ENCODE measurements around the gene NMD3. TPM values are rescaled to one million over a fixed set of nuclear protein-coding genes. Genes with fewer than 3 reads are reported as not detected.
A peak's percentile ranks its signal among the peaks of the same experiment; 100 is the strongest.

NMD3 gene
- polyA plus RNA-seq, 1 of the 3 experiments (the other 2 are of a cell fraction): 15.1 TPM

DNA sequence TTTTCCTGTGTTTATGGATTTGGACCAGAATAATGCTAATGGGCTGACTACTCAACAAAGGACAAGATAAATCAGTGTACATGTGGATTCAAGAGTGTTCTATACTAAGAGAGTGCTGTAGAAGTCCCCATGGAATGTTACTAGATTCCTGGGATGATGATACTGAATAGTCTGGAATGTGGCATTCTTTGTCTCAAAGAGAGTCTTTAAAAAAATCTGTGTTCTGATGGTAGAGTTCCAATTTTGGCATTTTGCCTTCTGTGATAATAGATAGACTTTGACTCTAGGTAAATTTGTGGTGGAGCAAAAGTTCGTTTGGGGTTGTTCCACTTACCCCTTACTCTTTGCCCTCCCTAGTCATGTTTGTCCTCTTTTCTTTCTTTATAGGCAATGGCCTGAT is 43.7 kb downstream of the NMD3 start:
- POLR2A ChIA-PET: no interaction called here
- H3K79me2 ChIP-seq (ENCODE audit: insufficient read depth): no peaks in the 10 kb centered on the region
- H3K9me3 ChIP-seq: no peaks in the 10 kb centered on the region
- H3K9ac ChIP-seq: no peak overlapping the region
- H3K27me3 ChIP-seq (ENCODE audit: insufficient read depth): no peaks in the 10 kb centered on the region
- peaks cover 0 to 2% of the 10 kb centered on the region in 2 experiments; a peak in 1 of 4 replicates for H3K4me1 ChIP-seq (ENCODE audit: control insufficient read depth in 1 of 2, insufficient read depth in 2 of 2, low read depth in 1 of 2, low read length in 1 of 2)
- no peaks in the 10 kb centered on the region for H3K9me2 ChIP-seq
- no peak overlapping the region for H2AFZ ChIP-seq (ENCODE audit: low read depth)
- 85% methylated on average over 1 of the region's 1 CpG for WGBS (ENCODE audit: low lambda C conversion rate)
- no peaks in the 10 kb centered on the region for H4K20me1 ChIP-seq (ENCODE audit: insufficient read depth)
- H3K36me3 ChIP-seq (replicated peaks in 1 of 2; ENCODE audit: control insufficient read depth in 1 of 2, insufficient read depth in 2 of 2, low read length in 1 of 2): peaks cover 2 to 21% of the 10 kb centered on the region in 2 experiments
- H3K4me3 ChIP-seq (ENCODE audit: low read depth in 2 of 2, low read length in 1 of 2): no peak overlapping the region
- peaks cover 24% of the 10 kb centered on the region for H3F3A ChIP-seq (replicated peaks; ENCODE audit: insufficient read depth)
- no peak for DNase-seq
- CTCF ChIA-PET: no interaction called here
- no peak overlapping the region for H3K4me2 ChIP-seq
- peak overlapping the region in 1 of 2 experiments; percentile 9; a peak in 2 of 4 replicates for H3K27ac ChIP-seq (ENCODE audit: low read depth in 2 of 2, low read length in 1 of 2)
- no peak for TF ChIP-seq SMC3 (IDR thresholded peaks at IDR 0.05; ENCODE audit: low read depth, low read length)
- no peak for TF ChIP-seq POLR2AphosphoS5 (IDR thresholded peaks at IDR 0.05; ENCODE audit: low read depth, low read length)
- TF ChIP-seq RAD21 (IDR thresholded peaks at IDR 0.05; ENCODE audit: low read length): no peak
- TF ChIP-seq, protein P1, sequence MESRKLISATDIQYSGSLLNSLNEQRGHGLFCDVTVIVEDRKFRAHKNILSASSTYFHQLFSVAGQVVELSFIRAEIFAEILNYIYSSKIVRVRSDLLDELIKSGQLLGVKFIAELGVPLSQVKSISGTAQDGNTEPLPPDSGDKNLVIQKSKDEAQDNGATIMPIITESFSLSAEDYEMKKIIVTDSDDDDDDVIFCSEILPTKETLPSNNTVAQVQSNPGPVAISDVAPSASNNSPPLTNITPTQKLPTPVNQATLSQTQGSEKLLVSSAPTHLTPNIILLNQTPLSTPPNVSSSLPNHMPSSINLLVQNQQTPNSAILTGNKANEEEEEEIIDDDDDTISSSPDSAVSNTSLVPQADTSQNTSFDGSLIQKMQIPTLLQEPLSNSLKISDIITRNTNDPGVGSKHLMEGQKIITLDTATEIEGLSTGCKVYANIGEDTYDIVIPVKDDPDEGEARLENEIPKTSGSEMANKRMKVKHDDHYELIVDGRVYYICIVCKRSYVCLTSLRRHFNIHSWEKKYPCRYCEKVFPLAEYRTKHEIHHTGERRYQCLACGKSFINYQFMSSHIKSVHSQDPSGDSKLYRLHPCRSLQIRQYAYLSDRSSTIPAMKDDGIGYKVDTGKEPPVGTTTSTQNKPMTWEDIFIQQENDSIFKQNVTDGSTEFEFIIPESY (IDR thresholded peaks at IDR 0.05; ENCODE audit: borderline replicate concordance, low read depth): no peak
- no peak for TF ChIP-seq RFX5 (IDR thresholded peaks at IDR 0.05; ENCODE audit: low read length)
- no peak for TF ChIP-seq FOSL2 (IDR thresholded peaks at IDR 0.05; ENCODE audit: borderline replicate concordance, low read depth)

DNA sequence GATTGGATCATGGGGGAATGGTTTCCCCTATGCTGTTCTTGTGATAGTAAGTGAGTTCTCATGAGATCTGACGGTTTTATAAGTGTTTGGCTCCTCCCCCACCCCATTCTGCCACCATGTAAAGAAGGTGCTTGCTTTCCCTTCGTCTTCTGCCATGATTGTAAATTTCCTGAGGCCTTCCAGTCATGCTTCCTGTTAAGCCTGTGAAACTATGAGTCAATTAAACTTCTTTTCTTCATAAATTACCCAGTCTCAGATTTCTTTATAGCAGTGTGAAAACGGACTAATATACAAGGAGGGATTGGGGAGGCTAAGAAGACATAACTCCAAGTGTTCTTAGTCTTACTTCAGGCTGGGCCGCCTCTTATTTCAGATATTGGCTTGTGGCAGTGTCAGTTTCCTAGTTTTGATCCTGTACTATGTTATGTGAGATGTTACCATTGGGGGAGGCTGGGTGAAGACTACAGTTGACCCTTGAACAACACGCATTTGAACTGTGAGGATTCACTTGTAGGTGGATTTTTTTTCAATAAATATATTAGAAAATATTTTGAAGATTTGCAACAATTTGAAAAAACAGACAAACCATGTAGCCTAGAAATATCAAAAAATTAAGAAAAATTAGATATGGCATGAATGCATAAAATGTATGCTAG is 44.9 kb downstream of the NMD3 start:
- CTCF ChIA-PET: interaction anchor here (0.7 to 1.8 kb wide), 2 partner anchors 75 to 143 kb away, joined by 3 to 6 read pairs; no protein-coding TSS in a partner anchor
- H3K9ac ChIP-seq: no peak overlapping the region
- H2AFZ ChIP-seq (ENCODE audit: low read depth): no peak overlapping the region
- H3K36me3 ChIP-seq (replicated peaks in 1 of 2; ENCODE audit: control insufficient read depth in 1 of 2, insufficient read depth in 2 of 2, low read length in 1 of 2): peaks cover 2 to 13% of the 10 kb centered on the region in 2 experiments
- no peaks in the 10 kb centered on the region for H4K20me1 ChIP-seq (ENCODE audit: insufficient read depth)
- peaks cover 0 to 3% of the 10 kb centered on the region in 2 experiments; a peak in 2 of 4 replicates for H3K4me1 ChIP-seq (ENCODE audit: control insufficient read depth in 1 of 2, insufficient read depth in 2 of 2, low read depth in 1 of 2, low read length in 1 of 2)
- H3K27me3 ChIP-seq (ENCODE audit: insufficient read depth): no peaks in the 10 kb centered on the region
- WGBS (ENCODE audit: low lambda C conversion rate): 93% methylated on average over 5 of the region's 5 CpGs
- no peak overlapping the region for H3K4me3 ChIP-seq (ENCODE audit: low read depth in 2 of 2, low read length in 1 of 2)
- H3K9me2 ChIP-seq: no peaks in the 10 kb centered on the region
- no peak for DNase-seq
- no peaks in the 10 kb centered on the region for H3K79me2 ChIP-seq (ENCODE audit: insufficient read depth)
- H3F3A ChIP-seq (replicated peaks; ENCODE audit: insufficient read depth): peaks cover 24% of the 10 kb centered on the region
- TF ChIP-seq GABPA (IDR thresholded peaks at IDR 0.05; ENCODE audit: low read depth) (no peak), TEAD4 (IDR thresholded peaks at IDR 0.05; ENCODE audit: borderline replicate concordance, insufficient read depth) (no peak), JUND (IDR thresholded peaks at IDR 0.05) (no peak), RCOR1 (IDR thresholded peaks at IDR 0.05; ENCODE audit: low read length) (no peak), FOXM1 (IDR thresholded peaks at IDR 0.05; ENCODE audit: low read depth) (no peak), MEF2A (IDR thresholded peaks at IDR 0.05; ENCODE audit: borderline replicate concordance, low read depth) (no peak), MXI1 (IDR thresholded peaks at IDR 0.05; ENCODE audit: low read depth, low read length) (no peak), RXRA (IDR thresholded peaks at IDR 0.05; ENCODE audit: borderline replicate concordance, low read depth) (no peak), RFX5 (IDR thresholded peaks at IDR 0.05; ENCODE audit: low read length) (no peak), EP300 (IDR thresholded peaks at IDR 0.05; ENCODE audit: borderline replicate concordance in 1 of 2, low read depth in 1 of 2, low read length in 1 of 2) (no peak), RAD21 (IDR thresholded peaks at IDR 0.05; ENCODE audit: low read length) (no peak), TCF12 (IDR thresholded peaks at IDR 0.05) (no peak), EZH2phosphoT487 (IDR thresholded peaks at IDR 0.05; ENCODE audit: borderline replicate concordance, low read depth) (no peak), SIN3A (IDR thresholded peaks at IDR 0.05; ENCODE audit: borderline replicate concordance, low read depth, low read length) (no peak), FOSL2 (IDR thresholded peaks at IDR 0.05; ENCODE audit: borderline replicate concordance, low read depth) (no peak), POLR2AphosphoS5 (IDR thresholded peaks at IDR 0.05; ENCODE audit: low read depth, low read length) (no peak)
- TF ChIP-seq, protein P2, sequence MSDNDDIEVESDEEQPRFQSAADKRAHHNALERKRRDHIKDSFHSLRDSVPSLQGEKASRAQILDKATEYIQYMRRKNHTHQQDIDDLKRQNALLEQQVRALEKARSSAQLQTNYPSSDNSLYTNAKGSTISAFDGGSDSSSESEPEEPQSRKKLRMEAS (IDR thresholded peaks at IDR 0.05; ENCODE audit: low read depth): no peak
- TF ChIP-seq, protein P3, sequence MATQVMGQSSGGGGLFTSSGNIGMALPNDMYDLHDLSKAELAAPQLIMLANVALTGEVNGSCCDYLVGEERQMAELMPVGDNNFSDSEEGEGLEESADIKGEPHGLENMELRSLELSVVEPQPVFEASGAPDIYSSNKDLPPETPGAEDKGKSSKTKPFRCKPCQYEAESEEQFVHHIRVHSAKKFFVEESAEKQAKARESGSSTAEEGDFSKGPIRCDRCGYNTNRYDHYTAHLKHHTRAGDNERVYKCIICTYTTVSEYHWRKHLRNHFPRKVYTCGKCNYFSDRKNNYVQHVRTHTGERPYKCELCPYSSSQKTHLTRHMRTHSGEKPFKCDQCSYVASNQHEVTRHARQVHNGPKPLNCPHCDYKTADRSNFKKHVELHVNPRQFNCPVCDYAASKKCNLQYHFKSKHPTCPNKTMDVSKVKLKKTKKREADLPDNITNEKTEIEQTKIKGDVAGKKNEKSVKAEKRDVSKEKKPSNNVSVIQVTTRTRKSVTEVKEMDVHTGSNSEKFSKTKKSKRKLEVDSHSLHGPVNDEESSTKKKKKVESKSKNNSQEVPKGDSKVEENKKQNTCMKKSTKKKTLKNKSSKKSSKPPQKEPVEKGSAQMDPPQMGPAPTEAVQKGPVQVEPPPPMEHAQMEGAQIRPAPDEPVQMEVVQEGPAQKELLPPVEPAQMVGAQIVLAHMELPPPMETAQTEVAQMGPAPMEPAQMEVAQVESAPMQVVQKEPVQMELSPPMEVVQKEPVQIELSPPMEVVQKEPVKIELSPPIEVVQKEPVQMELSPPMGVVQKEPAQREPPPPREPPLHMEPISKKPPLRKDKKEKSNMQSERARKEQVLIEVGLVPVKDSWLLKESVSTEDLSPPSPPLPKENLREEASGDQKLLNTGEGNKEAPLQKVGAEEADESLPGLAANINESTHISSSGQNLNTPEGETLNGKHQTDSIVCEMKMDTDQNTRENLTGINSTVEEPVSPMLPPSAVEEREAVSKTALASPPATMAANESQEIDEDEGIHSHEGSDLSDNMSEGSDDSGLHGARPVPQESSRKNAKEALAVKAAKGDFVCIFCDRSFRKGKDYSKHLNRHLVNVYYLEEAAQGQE (IDR thresholded peaks at IDR 0.05; ENCODE audit: low read depth, low read length): no peak
- H3K27ac ChIP-seq (ENCODE audit: low read depth in 2 of 2, low read length in 1 of 2): peak overlapping the region in 1 of 2 experiments; percentile 73; a peak in 2 of 4 replicates
- POLR2A ChIA-PET: no interaction called here
- no peak overlapping the region for H3K4me2 ChIP-seq
- H3K9me3 ChIP-seq: no peaks in the 10 kb centered on the region

Data from SK-N-SH (cell line).